WTC11 (cell line): Measurements from ENCODE around the gene ING1. TPM values are rescaled to one million over a fixed set of nuclear protein-coding genes. Genes with fewer than 3 reads are reported as not detected.
A peak's percentile ranks its signal among the peaks of the same experiment; 100 is the strongest.
"Not testable (repeated sequence)": the region's sequence is repeated elsewhere in the genome, so short reads cannot be mapped to it uniquely, and the experiment has no call there.

Experiments used
- ATAC-seq: fragments of 200-7000 bp; cut with Tn5 transposase; 2 replicates; pipeline ENCODE4 v1.10.0; 2021; ENCODE audit warnings: mild to moderate bottlenecking, moderate library complexity
- CTCF ChIA-PET: fragments of 300-600 bp; sonication (Branson Sonifier 250); formaldehyde crosslinking; loops from one replicate; lab custom pipeline; 2021; ENCODE audit warnings: antibody characterized with exemption; lab: Charles Lee
- POLR2A ChIA-PET: fragments of 350-600 bp; sonication (Branson Sonifier 250); formaldehyde crosslinking; loops from one replicate; lab custom pipeline; 2021; ENCODE audit warnings: antibody characterized with exemption; lab: Charles Lee
- DNase-seq: peaks from one replicate; pipeline ENCODE4 v3.0.0; 2021; ENCODE audit warnings: low spot score
- H3K27ac Mint-ChIP-seq: 2 replicates; pipeline ENCODE4 v1.8.0; 2021; ENCODE audit warnings: mixed read lengths
- H3K27me3 Mint-ChIP-seq: 2 replicates; pipeline ENCODE4 v1.8.0; 2021; ENCODE audit warnings: low read depth, mild to moderate bottlenecking, moderate library complexity, mixed read lengths
- H3K36me3 Mint-ChIP-seq: 2 replicates; pipeline ENCODE4 v1.8.0; 2021; ENCODE audit warnings: mixed read lengths
- H3K4me1 Mint-ChIP-seq: 2 replicates; pipeline ENCODE4 v1.8.0; 2022; ENCODE audit warnings: mixed read lengths
- H3K4me3 Mint-ChIP-seq: 2 replicates; pipeline ENCODE4 v1.8.0; 2021; ENCODE audit warnings: mild to moderate bottlenecking, moderate library complexity, mixed read lengths
- H3K9me3 Mint-ChIP-seq: 2 replicates; pipeline ENCODE4 v1.8.0; 2021; ENCODE audit warnings: mixed read lengths
- ATF1 ChIP-seq: sonication (generic); formaldehyde crosslinking; IDR thresholded peaks from 2 replicates; pipeline ENCODE4 v1.8.1; 2023; ENCODE audit warnings: mild to moderate bottlenecking, moderate library complexity, missing genetic modification reagents
- CBFB ChIP-seq: sonication (generic); formaldehyde crosslinking; IDR thresholded peaks from 2 replicates; pipeline ENCODE4 v1.8.1; 2022; ENCODE audit warnings: mild to moderate bottlenecking, low read depth, missing genetic modification reagents
- CREB1 ChIP-seq: sonication (generic); formaldehyde crosslinking; IDR thresholded peaks from 2 replicates; pipeline ENCODE4 v1.8.0; 2023; ENCODE audit warnings: mild to moderate bottlenecking, missing genetic modification reagents
- E2F1 ChIP-seq: sonication (generic); formaldehyde crosslinking; IDR thresholded peaks from 2 replicates; pipeline ENCODE4 v1.8.0; 2022; ENCODE audit warnings: mild to moderate bottlenecking, missing genetic modification reagents
- E2F5 ChIP-seq: sonication (generic); formaldehyde crosslinking; IDR thresholded peaks from 2 replicates; pipeline ENCODE4 v1.8.1; 2022; ENCODE audit warnings: mild to moderate bottlenecking, moderate library complexity, missing genetic modification reagents
- ETV6 ChIP-seq: sonication (generic); formaldehyde crosslinking; IDR thresholded peaks from 2 replicates; pipeline ENCODE4 v1.8.1; 2022; ENCODE audit warnings: mild to moderate bottlenecking, missing genetic modification reagents
- FOXP4 ChIP-seq: sonication (generic); formaldehyde crosslinking; IDR thresholded peaks from 2 replicates; pipeline ENCODE4 v1.8.0; 2022; ENCODE audit warnings: mild to moderate bottlenecking, missing genetic modification reagents
- GRHL2 ChIP-seq: fragments of 250-450 bp; sonication (Bioruptor Pico); IDR thresholded peaks from 2 replicates; pipeline ENCODE4 v1.8.0; 2022; ENCODE audit warnings: mild to moderate bottlenecking, moderate library complexity; ENCODE audit not compliant: insufficient replicate concordance, severe bottlenecking
- HMGA2 ChIP-seq: fragments of 250-450 bp; sonication (Bioruptor Pico); IDR thresholded peaks from 2 replicates; pipeline ENCODE4 v1.4.0; 2021; ENCODE audit warnings: mild to moderate bottlenecking, moderate library complexity
- IRF2 ChIP-seq: sonication (generic); formaldehyde crosslinking; IDR thresholded peaks from 2 replicates; pipeline ENCODE4 v1.8.0; 2022; ENCODE audit warnings: low read depth, missing genetic modification reagents, borderline replicate concordance
- MYBL2 ChIP-seq: sonication (generic); formaldehyde crosslinking; IDR thresholded peaks from 2 replicates; pipeline ENCODE4 v1.8.1; 2023; ENCODE audit warnings: mild to moderate bottlenecking, moderate library complexity, missing genetic modification reagents
- NFE2L1 ChIP-seq: sonication (generic); formaldehyde crosslinking; IDR thresholded peaks from 2 replicates; pipeline ENCODE4 v1.8.1; 2023; ENCODE audit warnings: missing genetic modification reagents
- NR1H2 ChIP-seq: sonication (generic); formaldehyde crosslinking; IDR thresholded peaks from 2 replicates; pipeline ENCODE4 v1.9.0; 2021; ENCODE audit warnings: mild to moderate bottlenecking, moderate library complexity, missing genetic modification reagents
- NR3C1 ChIP-seq: sonication (generic); formaldehyde crosslinking; conservative IDR thresholded peaks from 2 replicates; pipeline ENCODE4 v1.8.1; 2023; ENCODE audit warnings: low read depth, mild to moderate bottlenecking, missing genetic modification reagents
- OVOL2 ChIP-seq: fragments of 250-450 bp; sonication (Bioruptor Pico); IDR thresholded peaks from 2 replicates; pipeline ENCODE4 v1.9.0; 2021; ENCODE audit warnings: mild to moderate bottlenecking, borderline replicate concordance
- RELA ChIP-seq: sonication (generic); formaldehyde crosslinking; IDR thresholded peaks from 2 replicates; pipeline ENCODE4 v1.8.1; 2022; ENCODE audit warnings: missing genetic modification reagents, mild to moderate bottlenecking, borderline replicate concordance
- RORB ChIP-seq: fragments of 250-450 bp; sonication (Bioruptor Pico); IDR thresholded peaks from 2 replicates; pipeline ENCODE4 v1.9.0; 2021; ENCODE audit warnings: mild to moderate bottlenecking
- STAT6 ChIP-seq: sonication (generic); formaldehyde crosslinking; conservative IDR thresholded peaks from 2 replicates; pipeline ENCODE4 v1.8.1; 2023; ENCODE audit warnings: mild to moderate bottlenecking, low read depth, missing genetic modification reagents, moderate library complexity
- TEAD1 ChIP-seq: sonication (generic); formaldehyde crosslinking; IDR thresholded peaks from 2 replicates; pipeline ENCODE4 v1.8.0; 2022; ENCODE audit warnings: mild to moderate bottlenecking, missing genetic modification reagents
- TEAD4 ChIP-seq: sonication (generic); formaldehyde crosslinking; IDR thresholded peaks from 2 replicates; pipeline ENCODE4 v1.8.0; 2022; ENCODE audit warnings: mild to moderate bottlenecking, missing genetic modification reagents
- ZNF121 ChIP-seq: sonication (generic); formaldehyde crosslinking; IDR thresholded peaks from 2 replicates; pipeline ENCODE4 v1.8.0; 2023; ENCODE audit warnings: missing genetic modification reagents
- ZNF232 ChIP-seq: sonication (generic); formaldehyde crosslinking; IDR thresholded peaks from 2 replicates; pipeline ENCODE4 v1.8.0; 2022; ENCODE audit warnings: mild to moderate bottlenecking, missing genetic modification reagents
- ZNF317 ChIP-seq: sonication (generic); formaldehyde crosslinking; IDR thresholded peaks from 2 replicates; pipeline ENCODE4 v1.8.1; 2023; ENCODE audit warnings: low read depth, mild to moderate bottlenecking, moderate library complexity, missing genetic modification reagents, borderline replicate concordance
- ZNF416 ChIP-seq: fragments of 250-450 bp; sonication (Bioruptor Pico); IDR thresholded peaks from 2 replicates; pipeline ENCODE4 v1.9.0; 2021; ENCODE audit warnings: mild to moderate bottlenecking, inconsistent platforms
- ZNF425 ChIP-seq: fragments of 250-450 bp; sonication (Bioruptor Pico); conservative IDR thresholded peaks from 2 replicates; pipeline ENCODE4 v1.9.0; 2021; ENCODE audit warnings: mild to moderate bottlenecking
- ZSCAN18 ChIP-seq: fragments of 250-450 bp; sonication (Bioruptor Pico); IDR thresholded peaks from 2 replicates; pipeline ENCODE4 v2.1.2; 2022; ENCODE audit warnings: mild to moderate bottlenecking, moderate library complexity
- total RNA-seq: library from RNA; stranded (reverse); gene quantifications from 3 replicates; pipeline ENCODE4 v1.2.3, GENCODE V29; 2021

The ING1 gene
- total RNA-seq, 1 experiment from 2014 or later = 26.2 TPM

GRCh38 chr13:110723598-110723997 is 10.1 kb downstream of the ING1 start:
- Mint-ChIP-seq H3K4me1 (no peaks in the 10 kb centered on the region), H3K4me3 (no peak overlapping the region), H3K9me3 (no peaks in the 10 kb centered on the region), H3K27me3 (no peaks in the 10 kb centered on the region)
- DNase-seq (no peak), ATAC-seq (no peak)
- POLR2A ChIA-PET = no interaction called here
- no peak for TF ChIP-seq CBFB (CRISPR knock-in tag)
- no peak for TF ChIP-seq TEAD1
- TF ChIP-seq RORB (CRISPR knock-in tag) = no peak
- TF ChIP-seq ZNF121 (CRISPR knock-in tag) = no peak
- TF ChIP-seq GRHL2 (CRISPR knock-in tag) = no peak
- TF ChIP-seq RELA (CRISPR knock-in tag) = no peak
- no peak for TF ChIP-seq HMGA2
- no peak for TF ChIP-seq ZNF416
- no peak for TF ChIP-seq ZNF317
- TF ChIP-seq ETV6 (CRISPR knock-in tag) = no peak
- TF ChIP-seq CREB1 (CRISPR knock-in tag) = no peak
- no peak for TF ChIP-seq ZNF232
- TF ChIP-seq ZSCAN18 (CRISPR knock-in tag) = no peak
- no peak for TF ChIP-seq NR1H2 (CRISPR knock-in tag)
- no peak for TF ChIP-seq FOXP4
- TF ChIP-seq IRF2 (CRISPR knock-in tag) = no peak
- no peak for TF ChIP-seq OVOL2 (CRISPR knock-in tag)
- no peak for TF ChIP-seq STAT6
- TF ChIP-seq, all 79 proteins: peak for 0
- Mint-ChIP-seq H3K36me3 (peaks cover 9% of the 10 kb centered on the region), H3K27ac (peak overlapping the region; percentile 60; the same call in 1 of the 2 replicates)
- CTCF ChIA-PET = no interaction called here

GRCh38 chr13:110726153-110726552 is 12.7 kb downstream of the ING1 start:
- H3K27ac Mint-ChIP-seq, H3K4me1 Mint-ChIP-seq, CTCF ChIA-PET, H3K4me3 Mint-ChIP-seq, POLR2A ChIA-PET, DNase-seq, H3K9me3 Mint-ChIP-seq, H3K36me3 Mint-ChIP-seq, H3K27me3 Mint-ChIP-seq, ATAC-seq: not testable (repeated sequence)

- no peaks in the 10 kb centered on the region for H3K36me3 Mint-ChIP-seq
- no peaks in the 10 kb centered on the region for H3K9me3 Mint-ChIP-seq
- no peaks in the 10 kb centered on the region for H3K4me1 Mint-ChIP-seq
- no peak for DNase-seq
- POLR2A ChIA-PET = no interaction called here
- no peak overlapping the region for H3K4me3 Mint-ChIP-seq
- H3K27me3 Mint-ChIP-seq = no peaks in the 10 kb centered on the region
- ATAC-seq = no peak
- CTCF ChIA-PET = no interaction called here
- H3K27ac Mint-ChIP-seq = no peak overlapping the region; the same call in 1 of the 2 replicates
- no peak for TF ChIP-seq GRHL2 (CRISPR knock-in tag)
- no peak for TF ChIP-seq E2F1 (CRISPR knock-in tag)
- TF ChIP-seq MYBL2 (CRISPR knock-in tag) = no peak
- TF ChIP-seq ZNF425 (CRISPR knock-in tag) = no peak
- TF ChIP-seq E2F5 = no peak
- no peak for TF ChIP-seq NFE2L1
- no peak for TF ChIP-seq ATF1 (CRISPR knock-in tag)
- no peak for TF ChIP-seq TEAD4 (CRISPR knock-in tag)
- TF ChIP-seq NR3C1 (CRISPR knock-in tag) = no peak
These were observed 13.2 kb downstream of the ING1 start for GRCh38 chr13:110726726-110727125.
